Cardiac fibroblast (primary cell): ENCODE measurements around the gene TRIM45.

Experiments used
- DNase-seq, 2 donors: peaks; one replicate each; pipeline versions ENCODE4 v3.0.0 to v3.0.0-alpha.2; 2010; ENCODE audit warnings: low read depth in 2 of 2
- H3K4me3 ChIP-seq, 2 donors: replicated peaks in 1 of 2; 1 replicate in 1 of 2; 2 replicates in 1 of 2; pipeline ENCODE4 v1.5.1; 2011; ENCODE audit warnings: low read depth in 2 of 2, low read length in 2 of 2, mild to moderate bottlenecking in 2 of 2, moderate library complexity in 1 of 2
- CTCF ChIP-seq: IDR thresholded peaks from one replicate; pipeline ENCODE4 v1.5.1; 2011; ENCODE audit warnings: low read depth, mild to moderate bottlenecking, low read length, inconsistent platforms

Gene TRIM45

GRCh38 chr1:117079737-117080136, 41.8 kb downstream of the TRIM45 start:
- TF ChIP-seq CTCF: no peak
- DNase-seq: no peak

GRCh38 chr1:117077267-117077666, 44.3 kb downstream of the TRIM45 start:
- H3K4me3 ChIP-seq: no peak overlapping the region
- peak; percentile 72 to 94 for DNase-seq
- no peak for TF ChIP-seq CTCF

More at GRCh38 chr1:117079737-117080136, 41.8 kb downstream of the TRIM45 start:
- no peak overlapping the region for H3K4me3 ChIP-seq

GRCh38 chr1:117076648-117077047, 44.9 kb downstream of the TRIM45 start:
- DNase-seq: no peak
- no peak for TF ChIP-seq CTCF
- no peak overlapping the region for H3K4me3 ChIP-seq

- peak; percentile 39 to 73 for DNase-seq
- no peak overlapping the region for H3K4me3 ChIP-seq
- no peak for TF ChIP-seq CTCF
These were observed 51.4 kb downstream of the TRIM45 start for GRCh38 chr1:117070124-117070523.

GRCh38 chr1:117069220-117069844, 52.2 kb downstream of the TRIM45 start:
- DNase-seq: no peak
- no peak overlapping the region for H3K4me3 ChIP-seq
- no peak for TF ChIP-seq CTCF

GRCh38 chr1:117068580-117068979, 53.0 kb downstream of the TRIM45 start:
- DNase-seq: no peak
- no peak for TF ChIP-seq CTCF
- H3K4me3 ChIP-seq: no peak overlapping the region
